Spleen (tissue), 11 donors: ENCODE data around the gene FREM2. TPM values are rescaled to one million over a fixed set of nuclear protein-coding genes. Genes with fewer than 3 reads are reported as not detected.

Source experiments
- DNase-seq: peaks from one replicate; pipeline ENCODE4 v3.0.0-alpha.2; 2020
- H3K27ac ChIP-seq, 8 donors: fragments of 200-600 bp; sonication (generic) in 7 of 8; 1 replicate in 4 of 8; 2 replicates in 4 of 8; pipeline versions ENCODE4 v1.5.0 to v1.8.0; 2016 to 2021; ENCODE audit warnings: inconsistent platforms in 4 of 8, mild to moderate bottlenecking in 4 of 8, moderate library complexity in 1 of 8
- H3K27me3 ChIP-seq, 7 donors: fragments of 200-600 bp; sonication (generic) in 6 of 7; replicated peaks in 1 of 7; 1 replicate in 4 of 7; 2 replicates in 3 of 7; pipeline versions ENCODE4 v1.5.0 to v1.8.0; 2016 to 2021; ENCODE audit warnings: inconsistent platforms in 3 of 7, mild to moderate bottlenecking in 1 of 7
- H3K36me3 ChIP-seq, 6 donors: fragments of 200-600 bp; sonication (generic) in 5 of 6; 1 replicate in 4 of 6; 2 replicates in 2 of 6; pipeline versions ENCODE4 v1.5.0 to v1.8.0; 2016 to 2021; ENCODE audit warnings: inconsistent platforms in 2 of 6
- H3K4me1 ChIP-seq, 6 donors: fragments of 200-600 bp; sonication (generic) in 5 of 6; 1 replicate in 3 of 6; 2 replicates in 3 of 6; pipeline versions ENCODE4 v1.5.0 to v1.8.0; 2016 to 2021; ENCODE audit warnings: inconsistent platforms in 3 of 6
- H3K4me3 ChIP-seq, 8 donors: fragments of 200-600 bp; sonication (generic) in 7 of 8; 1 replicate in 4 of 8; 2 replicates in 4 of 8; pipeline versions ENCODE4 v1.5.0 to v1.8.0; 2016 to 2021; ENCODE audit warnings: inconsistent platforms in 4 of 8, mild to moderate bottlenecking in 4 of 8, moderate library complexity in 2 of 8
- H3K9me3 ChIP-seq, 8 donors: fragments of 200-600 bp; sonication (generic) in 7 of 8; 1 replicate in 4 of 8; 2 replicates in 4 of 8; pipeline versions ENCODE4 v1.5.0 to v1.8.0; 2016 to 2021; ENCODE audit warnings: inconsistent platforms in 4 of 8
- CTCF ChIP-seq, 11 experiments: fragments of 200-600 bp in 7 of 11; fragments of 450-650 bp in 4 of 11; sonication (generic) in 4 of 11; IDR thresholded peaks in 8 of 11; conservative IDR thresholded peaks in 3 of 11; 1 replicate in 7 of 11; 2 replicates in 4 of 11; pipeline versions ENCODE4 v1.4.0 to v1.8.0; 2016 to 2021; ENCODE audit warnings: antibody characterized with exemption in 11 of 11, inconsistent platforms in 4 of 11, mild to moderate bottlenecking in 1 of 11
- POLR2A ChIP-seq, 3 donors: fragments of 450-650 bp; IDR thresholded peaks; one replicate each; pipeline ENCODE4 v1.5.1; 2017; ENCODE audit warnings: antibody characterized with exemption in 3 of 3, mild to moderate bottlenecking in 1 of 3
- POLR2AphosphoS5 ChIP-seq, 3 donors: sonication (generic); formaldehyde crosslinking; IDR thresholded peaks; one replicate each; pipeline ENCODE4 v1.5.1; 2017; ENCODE audit warnings: antibody characterized with exemption in 3 of 3
- WGBS, 5 donors: extraction: QIAGEN DNeasy Blood & Tissue Kit in 3 of 5; methylation state at CpG; one replicate each; pipeline versions ENCODE4 v1.1.5 to v1.1.7; 2013 to 2018; 5-methylcytosine and 5-hydroxymethylcytosine counted together
- intact Hi-C: fragments of 100-400 bp; cut with DNase I; formaldehyde crosslinking; loops from one replicate; pipeline ENCODE4 v1.15.0; 2023; ENCODE audit warnings: low total_unique reads
- polyA plus RNA-seq, 3 donors: library from polyadenylated mRNA; stranded (reverse); fragments of 200-250 nt; gene quantifications; one replicate each; pipeline ENCODE4 v1.2.1, GENCODE V29; 2013
- total RNA-seq, 7 donors: library from RNA; depleted of rRNA in 3 of 7; stranded (reverse); fragments of >200 nt in 3 of 7; fragmentation: NEBNext Ultra II Directional in 4 of 7; extraction: Animal tissue kit (Norgen Biotek cat#: 25700) in 4 of 7; gene quantifications; one replicate each; pipeline versions ENCODE4 v1.1.0 to v1.2.1, GENCODE V29; 2016 to 2021
- donor health status: healthy with polysubstance abuse.
- donor health status: DM: no; HTN: no; CAD: no; lungs with moderate emphysema.
- donor health status: DM: no; HTN: no; CAD: no.
- donor health status: Bipolar disorder and iron deficiency.
- donor health status: healthy.
- donor health status: DM: no; HTN: no; CAD: no.
- donor health status: DM: yes; HTN: yes; CAD: no.

The FREM2 gene
- total and polyA plus RNA-seq, 10 donors = 0.03 to 0.93 (median 0.21) TPM; not detected in 2

DNA sequence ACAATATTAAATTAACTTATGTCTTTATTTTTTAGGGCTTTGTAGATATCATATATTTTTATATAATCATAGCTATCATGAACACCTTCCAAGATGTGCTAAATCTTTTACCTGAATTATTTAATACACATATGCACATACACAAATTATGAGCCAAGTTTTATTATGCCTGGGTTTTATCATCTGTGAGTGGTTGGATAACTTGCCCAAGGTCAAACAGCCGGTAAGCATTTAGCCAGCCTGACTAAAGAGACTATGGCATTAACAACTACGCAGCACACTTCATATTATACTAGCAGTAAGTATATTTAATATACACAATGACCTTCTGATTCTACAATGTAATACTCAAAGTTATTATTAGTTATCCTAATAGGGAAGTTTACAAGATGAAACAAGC is 132.7 kb downstream of the FREM2 start:
- no peaks in the 10 kb centered on the region for H3K4me1 ChIP-seq
- intact Hi-C loops = no loop called here
- no peak overlapping the region for H3K4me3 ChIP-seq

GRCh38 chr13:38821770-38822551 is 135.1 kb downstream of the FREM2 start:
- 74 to 86% (median 81%) methylated on average over 8 of the region's 8 CpGs for WGBS, 5 donors
- Histone ChIP-seq H3K9me3 (no peaks in the 10 kb centered on the region), H3K4me3 (no peak overlapping the region), H3K4me1 (no peaks in the 10 kb centered on the region), H3K27ac (no peak overlapping the region), H3K27me3 (no peaks in the 10 kb centered on the region), H3K36me3 (no peaks in the 10 kb centered on the region)
- intact Hi-C loops = no loop called here
- TF ChIP-seq POLR2AphosphoS5 (IDR thresholded peaks at IDR 0.05) = no peak
- TF ChIP-seq CTCF (IDR thresholded peaks at IDR 0.05 in 8 of 11, conservative IDR thresholded peaks at IDR 0.05 in 3 of 11) = no peak
- TF ChIP-seq POLR2A (IDR thresholded peaks at IDR 0.05) = no peak
- no peak for DNase-seq

More for the DNA sequence above, 132.7 kb downstream of the FREM2 start:
- no peaks in the 10 kb centered on the region for H3K36me3 ChIP-seq
- no peak for TF ChIP-seq POLR2AphosphoS5 (IDR thresholded peaks at IDR 0.05)
- TF ChIP-seq CTCF (IDR thresholded peaks at IDR 0.05 in 8 of 11, conservative IDR thresholded peaks at IDR 0.05 in 3 of 11) = no peak
- no peak for TF ChIP-seq POLR2A (IDR thresholded peaks at IDR 0.05)
- no peak for DNase-seq
- no peaks in the 10 kb centered on the region for H3K27me3 ChIP-seq
- WGBS, 5 donors = 89 to 98% (median 90%) methylated on average over 2 of the region's 2 CpGs
- no peak overlapping the region for H3K27ac ChIP-seq
- peaks cover 0 to 3% (median 0%) of the 10 kb centered on the region in 8 donors for H3K9me3 ChIP-seq

DNA sequence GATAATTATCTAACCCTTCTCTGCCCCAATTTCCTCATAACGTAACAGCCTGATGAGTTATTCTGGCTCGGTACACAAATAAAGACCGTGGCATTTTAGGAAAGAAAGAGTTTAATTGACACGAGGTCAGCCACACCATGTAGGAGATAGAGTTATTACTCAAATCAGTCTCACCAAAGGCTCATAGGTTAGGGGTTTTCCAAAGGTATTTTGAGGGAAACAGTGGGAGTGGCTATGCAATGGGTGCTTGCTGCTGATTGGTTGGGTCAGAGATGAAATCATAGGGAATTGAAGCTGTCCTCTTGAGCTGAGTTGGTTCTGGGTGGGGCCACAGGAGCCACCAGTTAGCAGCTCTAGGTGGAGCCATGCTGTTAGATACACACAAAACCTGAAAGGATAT is 137.5 kb downstream of the FREM2 start:
- WGBS, 5 donors = 75 to 93% (median 83%) methylated on average over 4 of the region's 4 CpGs

More for the DNA sequence above, 137.5 kb downstream of the FREM2 start:
- no peak overlapping the region for H3K27ac ChIP-seq
- TF ChIP-seq POLR2A (IDR thresholded peaks at IDR 0.05) (no peak), CTCF (IDR thresholded peaks at IDR 0.05 in 8 of 11, conservative IDR thresholded peaks at IDR 0.05 in 3 of 11) (no peak), POLR2AphosphoS5 (IDR thresholded peaks at IDR 0.05) (no peak)
- no peak for DNase-seq
- no peaks in the 10 kb centered on the region for H3K9me3 ChIP-seq
- no peaks in the 10 kb centered on the region for H3K36me3 ChIP-seq
- no peak overlapping the region for H3K4me3 ChIP-seq
- H3K27me3 ChIP-seq = no peaks in the 10 kb centered on the region
- H3K4me1 ChIP-seq = no peaks in the 10 kb centered on the region
- intact Hi-C loops = no loop called here
